K562 (cell line): ENCODE results near the gene WDR72. TPM values are rescaled to one million over a fixed set of nuclear protein-coding genes. Genes with fewer than 3 reads are reported as not detected.

Experiments
- ATAC-seq: fragments of 200-7000 bp; cut with Tn5 transposase; 3 replicates; pipeline ENCODE4 v1.9.1; 2020; ENCODE audit warnings: moderate library complexity
- BruUV-seq: library from RNA; stranded (reverse); fragments of 400-500 nt; replicated peaks from 2 replicates; lab custom pipeline; 2021; lab: Mats Ljungman, UMichigan
- CTCF ChIA-PET: fragments of 300-600 bp; formaldehyde crosslinking; extraction: SDS; loops from one replicate; lab custom pipeline; 2021; ENCODE audit warnings: low intra/inter-chr PET ratio; lab: Yijun Ruan, JAX
- POLR2A ChIA-PET: fragments of 300-600, 350-650 bp; sonication (Branson Sonifier 250); formaldehyde crosslinking; extraction: SDS; loops from one replicate; lab custom pipeline; 2021; ENCODE audit warnings: antibody characterized with exemption, inconsistent platforms; lab: Yijun Ruan, JAX
- DNase-seq, 4 experiments: peaks; one replicate each; pipeline versions ENCODE4 v3.0.0 to v3.0.0-alpha.2; 2011 to 2018; ENCODE audit warnings: low spot score in 3 of 4, mixed read lengths in 3 of 4; ENCODE audit errors: extremely low read depth in 1 of 4
- FAIRE-seq: peaks from 2 replicates; lab custom pipeline; 2011; peaks lifted over from hg19 to GRCh38; lab: Jason Lieb, UNC
- H2AFZ ChIP-seq: 2 replicates; pipeline ENCODE4 v1.6.0; 2011; ENCODE audit warnings: low read depth, low read length, control low read depth, inconsistent platforms
- H3K27ac ChIP-seq: fragments of 200-600 bp; 3 replicates; pipeline ENCODE4 v1.8.0; 2011; ENCODE audit warnings: low read depth, mild to moderate bottlenecking, control low read depth, inconsistent platforms, low read length, moderate library complexity, mixed read lengths; ENCODE audit errors: extremely low read depth
- H3K27me3 ChIP-seq, 2 experiments: fragments of 300-600 bp in 1 of 2; 2 replicates in 1 of 2; 3 replicates in 1 of 2; pipeline versions ENCODE4 v1.6.0 to v1.8.0; 2011; ENCODE audit warnings: inconsistent platforms in 2 of 2, low read length in 2 of 2, mild to moderate bottlenecking in 1 of 2, mixed read lengths in 1 of 2, moderate library complexity in 1 of 2; ENCODE audit not compliant: control insufficient read depth in 2 of 2, insufficient read depth in 2 of 2
- H3K36me3 ChIP-seq: fragments of 300-600 bp; 3 replicates; pipeline ENCODE4 v1.8.0; 2011; ENCODE audit warnings: mild to moderate bottlenecking, low read length, inconsistent platforms; ENCODE audit not compliant: control insufficient read depth, insufficient read depth
- H3K4me1 ChIP-seq, 2 experiments: fragments of 200-600 bp in 1 of 2; replicated peaks in 1 of 2; 2 replicates in 1 of 2; 3 replicates in 1 of 2; pipeline versions ENCODE4 v1.5.1 to v1.8.0; 2011; ENCODE audit warnings: inconsistent platforms in 2 of 2, low read length in 2 of 2, mild to moderate bottlenecking in 1 of 2, mixed read lengths in 1 of 2, moderate library complexity in 1 of 2; ENCODE audit not compliant: control insufficient read depth in 2 of 2, insufficient read depth in 2 of 2
- H3K4me2 ChIP-seq: 2 replicates; pipeline ENCODE4 v1.6.1; 2011; ENCODE audit warnings: low read length, control low read depth, inconsistent platforms, mixed read lengths; ENCODE audit not compliant: insufficient read depth
- H3K4me3 ChIP-seq: fragments of 200-600 bp; sonication (generic), shearing (Covaris generic); 2 replicates; pipeline ENCODE4 v1.5.1; 2016; ENCODE audit warnings: control low read depth, inconsistent platforms
- H3K79me2 ChIP-seq: fragments of 200-600 bp; 3 replicates; pipeline ENCODE4 v1.8.0; 2011; ENCODE audit warnings: low read length, inconsistent platforms; ENCODE audit not compliant: control insufficient read depth, insufficient read depth
- H3K9ac ChIP-seq, 2 experiments: 2 replicates each; pipeline versions ENCODE4 v1.6.0 to v1.6.1; 2011; ENCODE audit warnings: low read depth in 2 of 2, low read length in 2 of 2, control low read depth in 1 of 2, inconsistent platforms in 1 of 2, mild to moderate bottlenecking in 1 of 2, mixed read lengths in 1 of 2; ENCODE audit not compliant: insufficient read depth in 1 of 2
- H3K9me1 ChIP-seq: one replicate; pipeline ENCODE4 v1.6.0; 2011; ENCODE audit warnings: inconsistent platforms, mild to moderate bottlenecking, low read length, moderate library complexity; ENCODE audit not compliant: control insufficient read depth, insufficient read depth
- H3K9me3 ChIP-seq: replicated peaks from 2 replicates; pipeline ENCODE4 v1.5.1; 2011; ENCODE audit warnings: low read depth, low read length, inconsistent platforms; ENCODE audit not compliant: control insufficient read depth, insufficient read depth
- H4K20me1 ChIP-seq: replicated peaks from 2 replicates; pipeline ENCODE4 v1.6.1; 2011; ENCODE audit warnings: low read length, inconsistent platforms, mixed read lengths; ENCODE audit not compliant: control insufficient read depth, insufficient read depth
- GMEB1 ChIP-seq: fragments of 250-450 bp; sonication (Bioruptor Pico); IDR thresholded peaks from 2 replicates; pipeline ENCODE4 v1.4.0; 2020; ENCODE audit warnings: mild to moderate bottlenecking
- REST ChIP-seq, 2 experiments: fragments of 450-650 bp; formaldehyde crosslinking in 1 of 2; IDR thresholded peaks; 2 replicates each; pipeline versions ENCODE4 v1.4.0 to v1.6.1; 2014 to 2020; ENCODE audit warnings: mild to moderate bottlenecking in 2 of 2, borderline replicate concordance in 1 of 2, low read depth in 1 of 2
- ZNF511 ChIP-seq: sonication (generic); formaldehyde crosslinking; IDR thresholded peaks from 2 replicates; pipeline ENCODE4 v1.8.0; 2022; ENCODE audit warnings: mild to moderate bottlenecking, missing genetic modification reagents
- ZNF57 ChIP-seq: fragments of 450-650 bp; formaldehyde crosslinking; IDR thresholded peaks from 2 replicates; pipeline ENCODE4 v1.4.0; 2020; ENCODE audit warnings: mild to moderate bottlenecking, moderate library complexity
- ZNF79 ChIP-seq: fragments of 250-450 bp; sonication (Bioruptor Pico); IDR thresholded peaks from 2 replicates; pipeline ENCODE4 v1.4.0; 2020; ENCODE audit warnings: low read depth, mild to moderate bottlenecking, moderate library complexity
- WGBS: fragments of 100-300 bp; shearing (Covaris generic); methylation state at CpG from one replicate; pipeline ENCODE4 v1.1.6; 2016; ENCODE audit warnings: low coverage, mixed read lengths; ENCODE audit not compliant: insufficient coverage; ENCODE audit errors: missing lambda C conversion rate; 5-methylcytosine and 5-hydroxymethylcytosine counted together
- in situ Hi-C: fragments of 300-500 bp; cut with MboI; formaldehyde crosslinking; loops from 4 replicates; pipeline ENCODE4 v1.15.0; 2018; ENCODE audit warnings: inconsistent platforms, mixed read lengths
- intact Hi-C: fragments of 100-400 bp; cut with micrococcal nuclease; formaldehyde crosslinking; loops from 2 replicates; pipeline ENCODE4 v1.14.2; 2022
- polyA plus RNA-seq, 8 experiments: library from polyadenylated mRNA; depleted of rRNA in 4 of 8; stranded (reverse) in 5 of 8; unstranded in 3 of 8; fragments of >200 nt; fragmentation: Nextera tagmentation in 2 of 8; fragmentation: Illumina TruSeq in 1 of 8; extraction: Ambion mirVana in 2 of 8; extraction: Trizol in 1 of 8; gene quantifications; 2 replicates each; pipeline versions ENCODE4 v1.2.1 to v1.2.3, GENCODE V29; 2011 to 2014; ENCODE audit warnings: inconsistent platforms in 1 of 8, missing spikeins in 1 of 8
- total RNA-seq, 7 experiments: library from RNA; depleted of rRNA in 6 of 7; stranded (reverse); fragments of >200 nt in 6 of 7; fragmentation: Illumina TruSeq in 2 of 7; extraction: Trizol in 2 of 7; gene quantifications; 2 replicates each; pipeline versions ENCODE4 v1.2.1 to v1.2.3, GENCODE V29; 2011 to 2021; ENCODE audit warnings: low replicate concordance in 1 of 7

WDR72 gene
- total and polyA plus RNA-seq, 9 of the 15 experiments (the other 6 are each of a cell fraction or from before 2014, with no cell fraction given): 0.01 TPM; not detected in 8

- H3K9me1 ChIP-seq: no peaks in the 10 kb centered on the region
- intact Hi-C loops (no loop called here), in situ Hi-C loops (no loop called here)
- no peak overlapping the region for H2AFZ ChIP-seq
- H3K9ac ChIP-seq: no peak overlapping the region
- H3K27ac ChIP-seq: no peak overlapping the region
- FAIRE-seq (no peak), ATAC-seq (no peak), DNase-seq (no peak)
- H3K36me3 ChIP-seq: no peaks in the 10 kb centered on the region
- H3K9me3 ChIP-seq: 0 out of 2 replicates have a peak, but pooled peaks cover 2% of the 10 kb centered on the region
- no peaks in the 10 kb centered on the region for H3K27me3 ChIP-seq
- no peak overlapping the region for H3K4me2 ChIP-seq
- no peaks in the 10 kb centered on the region for H4K20me1 ChIP-seq
- ChIA-PET POLR2A (no interaction called here), CTCF (no interaction called here)
- no TSS peak for BruUV-seq
- H3K79me2 ChIP-seq: no peaks in the 10 kb centered on the region
- H3K4me3 ChIP-seq: no peak overlapping the region
- H3K4me1 ChIP-seq: no peaks in the 10 kb centered on the region
- WGBS: 4% methylated on average over 2 of the region's 2 CpGs
- TF ChIP-seq ZNF57 (CRISPR knock-in tag) (no peak), GMEB1 (no peak), REST (IDR thresholded peaks at IDR 0.05; ENCODE audit: borderline replicate concordance) (no peak), REST (CRISPR knock-in tag; IDR thresholded peaks at IDR 0.05; ENCODE audit: low read depth) (no peak), ZNF79 (no peak), ZNF511 (CRISPR knock-in tag) (no peak)
These were observed 194.8 kb downstream of the WDR72 start for GRCh38 chr15:53564647-53565046.
